AG08396 (cell line): Measurements from ENCODE around the gene PTPRG.

Source experiments
- DNase-seq: peaks from one replicate; pipeline ENCODE4 v3.0.0; 2012; ENCODE audit warnings: low spot score, mixed read lengths

PTPRG gene

DNA sequence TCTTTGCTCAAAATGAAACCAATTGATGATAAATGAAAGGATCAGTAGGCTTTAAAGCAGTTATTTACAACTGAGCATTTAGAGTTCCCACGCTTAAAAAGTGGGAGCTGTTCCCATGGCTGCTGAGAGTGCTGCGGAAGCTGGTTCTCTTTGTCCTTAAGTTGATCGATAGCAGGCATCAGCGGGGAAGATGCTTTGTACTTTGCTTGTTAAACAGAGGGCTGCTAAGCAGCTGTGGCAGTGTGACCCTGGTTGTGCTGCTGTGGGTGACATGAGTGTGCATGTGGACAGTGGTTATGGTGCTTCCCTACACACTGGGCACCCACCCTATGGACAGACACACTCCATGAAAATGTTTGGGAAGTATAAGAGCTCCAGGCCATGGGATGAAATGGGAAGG lies 96.3 kb downstream of the PTPRG start:
- no peak for DNase-seq

DNA sequence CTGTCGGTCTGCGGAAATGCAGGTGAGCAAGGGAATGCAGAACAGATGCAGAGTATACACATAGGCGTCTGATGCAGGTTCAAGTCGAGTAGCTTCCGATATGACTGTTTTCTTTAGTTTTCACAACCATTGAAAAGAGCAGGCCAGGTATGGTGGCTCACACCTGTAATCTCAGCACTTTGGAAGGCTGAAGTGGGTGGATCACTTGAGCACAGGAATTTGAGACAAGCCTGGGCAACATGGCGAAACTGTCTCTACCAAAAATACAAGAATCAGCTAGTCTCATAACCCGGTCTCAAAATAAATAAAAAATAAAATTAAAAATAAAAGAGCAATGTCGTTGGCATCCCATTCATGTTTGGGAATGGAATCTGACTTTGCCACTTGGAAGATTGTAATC lies 101.5 kb downstream of the PTPRG start:
- no peak for DNase-seq

DNA sequence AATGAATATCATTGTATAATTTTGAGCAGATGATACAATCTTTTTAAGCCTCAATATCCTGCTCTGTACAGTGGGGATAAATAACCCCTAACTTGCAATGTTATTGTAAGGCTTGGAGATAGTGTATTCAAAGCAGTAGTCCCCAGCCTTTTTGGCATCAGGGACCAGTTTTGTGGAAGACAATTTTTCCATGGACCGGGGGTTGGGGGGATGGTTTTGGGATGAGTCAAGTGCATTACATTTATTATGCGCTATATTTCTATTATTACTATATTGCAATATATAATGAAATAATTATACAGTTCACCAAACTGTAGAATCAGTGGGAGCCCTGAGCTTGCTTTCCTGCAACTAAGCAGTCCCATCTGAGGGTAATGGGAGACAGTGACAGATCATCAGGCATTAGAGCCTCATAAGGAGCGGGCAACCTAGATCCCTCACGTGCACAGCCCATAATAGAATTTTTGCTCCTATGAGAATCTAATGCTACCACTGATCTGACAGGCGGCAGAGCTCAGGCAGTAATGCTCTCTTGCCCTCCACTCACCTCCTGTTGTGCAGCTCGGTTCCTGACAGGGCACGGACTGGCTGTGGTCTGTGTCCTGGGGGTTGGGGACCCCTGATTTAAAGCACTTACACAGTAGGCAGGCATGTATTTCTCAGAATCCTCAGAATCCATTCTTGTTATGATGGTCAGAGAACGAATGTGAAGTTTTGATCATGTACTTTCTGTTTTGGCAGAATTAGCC lies 102.2 kb downstream of the PTPRG start:
- no peak for DNase-seq

DNA sequence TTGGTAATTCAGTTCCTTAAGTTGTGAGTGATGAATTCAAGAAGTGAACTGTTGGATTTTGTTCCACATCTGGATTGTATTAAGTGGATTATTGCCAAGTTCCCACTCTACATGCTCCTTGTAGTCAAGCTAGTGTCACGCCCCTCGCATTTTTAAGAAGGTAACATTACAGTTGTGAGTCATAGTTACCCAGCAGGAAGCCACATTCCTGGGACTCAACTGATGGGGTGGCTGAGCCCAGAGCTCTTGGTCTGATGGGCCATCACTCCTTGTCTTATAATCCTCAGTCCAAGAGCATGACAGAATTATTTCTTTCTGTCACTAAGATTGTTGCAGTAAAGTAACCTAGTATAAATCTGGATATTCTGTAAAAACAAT lies 102.7 kb downstream of the PTPRG start:
- DNase-seq, result peak; percentile 87

DNA sequence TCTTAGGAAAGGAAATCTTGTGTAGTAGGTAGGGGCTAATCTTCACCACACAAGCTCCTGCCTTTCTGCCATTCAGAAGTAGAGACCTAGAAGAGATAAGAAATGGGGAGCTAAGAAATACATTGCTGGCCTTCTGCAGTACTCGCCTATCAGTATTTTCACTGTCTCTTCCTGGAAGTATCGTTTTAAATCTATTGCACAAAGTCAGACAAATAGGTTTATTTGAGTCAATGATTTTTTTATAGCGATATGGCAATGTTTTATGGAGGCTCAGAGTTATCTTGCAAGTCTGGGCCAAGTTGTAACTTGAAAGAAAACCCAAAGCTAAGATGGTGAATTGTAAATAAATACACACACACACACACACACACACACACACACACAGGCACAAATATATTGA lies 103.8 kb downstream of the PTPRG start:
- DNase-seq, result no peak

DNA sequence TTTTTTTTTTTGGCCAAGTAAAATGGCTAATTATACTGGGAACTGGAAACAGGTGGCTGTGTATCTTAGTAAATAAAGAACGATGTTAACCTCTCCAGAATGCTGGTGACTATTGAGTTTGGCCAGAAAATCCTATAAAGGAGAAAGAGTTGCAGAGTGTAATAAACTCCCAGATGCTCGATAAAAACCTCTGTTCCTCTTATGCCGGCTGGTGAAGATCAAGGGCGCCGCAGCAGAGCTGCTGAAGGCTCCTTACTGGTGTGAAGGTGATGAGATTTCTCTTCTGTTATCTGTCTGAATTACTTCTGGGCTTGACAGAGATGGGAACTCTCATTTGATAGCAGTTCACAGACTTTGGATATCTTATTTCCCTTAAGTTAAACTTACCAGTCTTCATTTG lies 104.6 kb downstream of the PTPRG start:
- no peak for DNase-seq

DNA sequence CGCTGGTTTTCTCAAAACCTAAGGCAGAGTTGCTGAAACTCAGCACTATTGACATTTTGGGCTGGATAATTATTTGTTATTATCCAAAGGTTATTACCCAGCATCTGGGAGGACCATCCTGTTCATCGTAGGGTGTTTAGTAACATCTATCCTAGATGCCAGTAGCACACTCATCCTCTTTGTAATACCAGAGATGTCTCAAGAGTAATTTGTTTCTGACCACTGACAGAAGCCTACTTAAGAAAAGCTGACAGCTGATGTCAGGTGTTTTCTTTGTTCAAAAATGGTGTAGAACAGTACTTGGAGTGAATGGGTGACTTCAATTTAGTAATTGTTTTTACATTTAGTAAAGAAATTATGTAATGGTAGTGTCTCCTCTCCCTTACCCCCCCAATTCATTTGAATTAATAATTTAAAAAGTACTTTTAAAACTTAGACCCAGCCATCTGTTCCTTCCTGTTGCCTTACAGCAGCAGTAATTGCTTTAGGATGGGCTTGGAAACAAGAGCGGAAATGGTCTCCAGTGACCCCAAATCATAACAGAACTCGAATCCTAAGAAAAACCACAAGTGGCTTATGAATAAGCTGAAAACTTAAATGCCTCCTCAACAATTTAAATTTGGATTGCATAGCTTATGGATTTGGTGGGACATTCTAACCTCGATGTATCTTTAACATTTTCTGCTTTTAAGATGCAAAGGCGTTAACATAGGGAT lies 105.4 kb downstream of the PTPRG start:
- DNase-seq, result no peak

DNA sequence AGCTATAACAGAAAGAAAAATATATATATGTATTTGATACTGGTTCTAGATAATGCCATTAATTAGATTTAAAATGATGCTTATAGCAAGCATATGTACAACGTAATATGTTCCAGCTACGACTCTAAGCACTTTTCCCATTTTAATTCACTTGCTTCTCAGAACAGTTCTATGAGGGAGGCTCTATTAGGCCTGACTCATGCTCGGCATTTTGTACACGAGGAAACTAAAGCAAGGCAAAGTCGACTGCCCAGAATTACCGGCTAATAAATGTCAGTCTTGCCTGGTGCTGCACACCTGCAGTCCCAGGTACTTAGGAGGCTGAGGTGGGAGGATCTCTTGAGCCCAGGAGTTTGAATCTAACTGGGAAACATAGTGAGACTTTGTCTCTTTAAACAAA lies 106.0 kb downstream of the PTPRG start:
- DNase-seq, result no peak

DNA sequence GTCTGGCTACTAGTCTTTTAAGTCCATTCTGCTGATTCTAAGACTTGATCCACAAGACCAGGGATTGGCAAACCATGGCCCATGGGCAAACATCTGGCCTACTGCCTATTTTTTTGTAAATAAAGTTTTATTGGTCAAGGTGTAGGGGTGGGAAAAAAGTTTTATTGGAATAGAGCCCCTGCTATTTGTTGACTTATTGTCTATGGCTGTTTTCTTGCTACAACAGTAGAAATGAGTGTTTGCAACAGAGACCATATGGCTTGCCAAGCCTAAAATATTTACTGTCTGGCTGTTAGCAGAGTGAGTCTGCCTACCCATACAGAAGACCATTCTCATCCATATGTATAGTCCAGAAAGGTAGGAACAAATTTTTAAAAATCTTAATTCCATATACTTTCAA lies 106.4 kb downstream of the PTPRG start:
- DNase-seq, result no peak

DNA sequence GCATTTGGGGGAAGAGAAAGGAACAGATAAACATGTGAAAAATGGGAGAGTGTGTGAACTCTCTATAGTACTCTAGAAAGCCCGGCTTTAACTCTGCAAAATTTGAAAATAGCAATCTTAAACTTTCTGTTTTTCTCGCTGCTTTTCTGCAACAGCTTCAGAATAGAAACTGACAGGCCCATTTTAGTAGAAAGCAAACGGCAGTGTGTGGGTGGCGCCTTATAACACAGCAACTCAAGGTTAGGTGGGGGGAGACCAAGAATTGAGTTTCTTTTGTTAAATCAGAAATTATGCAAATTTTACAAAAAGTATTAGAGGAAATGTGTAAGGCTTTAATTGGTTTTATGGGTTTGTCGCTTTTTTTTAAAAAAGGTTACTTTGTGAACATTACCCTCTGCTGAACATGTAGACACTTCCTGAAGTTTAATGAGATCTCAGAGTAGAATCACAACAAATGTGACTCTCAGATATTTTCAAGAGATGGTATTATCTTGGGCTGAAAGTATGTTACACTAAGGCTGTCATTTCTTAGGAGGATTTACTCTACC lies 107.0 kb downstream of the PTPRG start:
- DNase-seq, result no peak

DNA sequence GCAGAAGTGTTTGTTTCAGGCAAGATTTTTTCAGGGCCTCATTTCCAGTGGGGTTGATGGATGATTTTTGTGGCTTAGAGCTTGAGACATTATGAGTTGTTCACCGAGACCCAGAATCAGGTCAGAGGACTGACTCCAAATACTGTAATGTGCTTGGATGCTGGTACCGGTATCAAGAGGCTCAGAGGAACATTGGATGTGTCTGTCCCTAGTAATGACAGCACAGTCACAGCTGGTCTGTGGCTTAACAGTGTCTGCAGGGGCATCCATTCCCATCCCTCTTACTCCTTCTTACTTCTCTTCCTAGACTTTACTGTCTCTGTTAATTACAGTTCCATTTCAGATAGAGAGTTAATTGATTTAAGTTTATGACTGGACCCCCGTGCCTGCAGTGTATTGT lies 107.8 kb downstream of the PTPRG start:
- DNase-seq, result no peak

DNA sequence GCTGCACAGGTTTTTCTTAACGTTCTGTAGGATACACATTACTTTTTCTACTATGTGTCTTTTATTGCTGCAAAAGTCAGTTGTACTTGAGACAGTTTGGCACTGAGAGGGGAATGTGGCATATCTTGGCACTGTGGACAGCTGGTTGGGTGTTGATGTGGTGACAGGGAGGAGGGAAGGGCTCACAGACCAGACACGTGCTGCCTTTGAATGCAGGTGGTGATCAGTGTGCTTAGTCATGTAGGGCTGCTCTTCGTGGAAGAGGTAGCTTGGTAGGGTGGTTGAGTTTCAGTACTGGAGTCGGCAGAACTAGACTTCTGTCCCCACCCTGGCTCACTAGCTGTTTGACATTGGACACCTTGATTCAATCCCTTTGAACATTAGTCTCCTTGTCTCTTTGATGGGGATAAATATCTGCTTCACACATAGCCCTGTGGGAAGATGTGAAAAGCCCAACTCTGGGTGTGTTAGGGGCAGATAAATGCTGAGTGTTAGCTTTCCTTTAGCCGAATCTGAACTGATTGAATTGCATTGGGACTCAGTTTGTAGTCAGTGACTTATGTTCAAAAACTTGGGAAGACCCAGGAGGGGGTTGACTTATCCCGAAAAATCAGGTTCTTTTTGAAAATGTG lies 108.4 kb downstream of the PTPRG start:
- DNase-seq, result no peak

DNA sequence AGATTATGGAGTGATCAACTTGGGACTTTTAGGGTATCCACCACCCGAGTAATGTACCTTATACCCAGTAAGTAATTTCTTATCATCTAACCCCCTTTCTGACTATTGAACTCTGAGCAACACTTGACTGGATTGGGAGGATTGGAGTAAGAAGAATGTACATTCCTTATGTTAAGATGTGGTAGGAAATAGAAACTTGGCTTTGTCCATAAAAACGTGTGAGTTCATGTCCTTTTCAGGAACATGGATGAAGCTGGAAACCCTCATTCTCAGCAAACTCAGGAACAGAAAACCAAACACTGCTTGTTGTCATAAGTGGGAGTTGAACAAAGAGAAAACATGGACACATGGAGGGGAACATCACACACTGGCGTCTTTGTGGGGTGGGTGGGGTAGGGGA lies 112.3 kb downstream of the PTPRG start:
- DNase-seq, result no peak

DNA sequence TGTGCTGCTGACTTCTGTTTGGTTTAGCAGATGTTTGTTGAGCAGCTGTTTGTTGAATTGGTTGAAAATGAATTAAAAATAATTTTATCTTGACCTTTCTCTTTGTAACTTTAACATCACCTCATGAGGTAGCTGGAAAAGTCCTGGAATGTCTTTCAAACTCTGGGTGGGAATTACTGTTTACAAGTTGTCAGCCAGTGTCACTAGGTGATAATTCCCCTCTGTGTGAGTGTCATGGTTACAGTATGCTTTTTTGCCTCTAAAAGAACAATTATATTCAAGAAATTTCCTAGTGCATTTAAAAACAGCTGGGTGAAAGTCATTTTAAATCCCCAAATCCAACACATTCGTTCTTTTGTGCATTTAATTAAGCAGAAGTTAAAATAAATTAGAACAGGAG lies 113.2 kb downstream of the PTPRG start:
- no peak for DNase-seq

DNA sequence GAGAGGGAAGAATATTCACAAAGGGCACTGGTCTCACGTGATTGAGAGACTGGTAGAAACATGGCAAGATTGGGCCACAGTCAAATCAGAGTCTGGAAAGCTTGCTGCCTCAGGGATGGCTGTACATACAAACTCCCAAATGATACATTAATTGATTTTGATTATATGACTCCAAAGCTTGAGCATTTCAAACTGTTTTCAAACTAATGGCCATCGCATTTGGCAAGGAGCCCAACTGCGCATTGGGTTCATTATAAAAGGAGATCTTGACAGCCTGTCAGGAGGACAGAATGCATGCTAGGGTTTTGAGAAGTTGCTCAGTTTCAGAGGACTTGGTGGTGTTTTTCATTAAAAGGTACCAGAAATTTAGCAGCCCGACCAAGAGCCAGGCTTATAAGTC lies 117.7 kb downstream of the PTPRG start:
- DNase-seq, result no peak

DNA sequence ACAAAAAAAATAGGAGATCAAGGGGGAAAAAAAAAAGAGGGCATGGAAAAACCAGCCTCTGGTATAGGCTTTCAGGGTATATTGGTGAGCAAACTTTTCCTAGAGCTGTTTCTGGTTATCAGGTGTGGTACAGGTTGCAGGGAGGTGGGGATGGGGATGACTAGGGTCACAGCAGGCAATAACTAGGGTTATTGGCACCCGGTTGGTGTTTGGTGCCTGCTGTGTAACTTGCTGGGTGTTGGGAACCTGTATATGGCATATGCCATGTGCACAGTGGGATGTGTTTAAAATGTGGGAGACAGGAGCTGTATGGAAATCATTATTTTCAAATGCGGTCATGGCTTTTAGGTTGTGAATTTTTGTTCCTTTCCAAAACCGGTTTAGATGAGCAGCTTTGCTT lies 119.2 kb downstream of the PTPRG start:
- no peak for DNase-seq

DNA sequence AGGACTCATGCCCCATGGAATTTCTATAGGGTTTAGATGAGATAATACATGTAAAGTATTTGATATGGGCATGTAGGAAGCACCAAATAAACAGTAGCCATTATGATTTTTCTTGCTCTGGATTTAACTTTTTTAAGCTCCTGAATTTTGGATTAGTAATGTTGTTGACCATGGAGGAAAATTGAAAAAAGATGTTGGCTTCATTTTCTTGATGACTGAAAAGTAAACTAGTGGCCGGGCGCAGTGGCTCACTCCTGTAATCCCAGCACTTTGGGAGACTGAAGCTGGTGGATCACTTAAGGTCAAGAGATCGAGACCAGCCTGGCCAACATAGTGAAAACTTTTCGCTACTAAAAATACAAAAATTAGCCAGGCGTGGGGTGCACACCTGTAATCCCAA lies 120.3 kb downstream of the PTPRG start:
- no peak for DNase-seq

DNA sequence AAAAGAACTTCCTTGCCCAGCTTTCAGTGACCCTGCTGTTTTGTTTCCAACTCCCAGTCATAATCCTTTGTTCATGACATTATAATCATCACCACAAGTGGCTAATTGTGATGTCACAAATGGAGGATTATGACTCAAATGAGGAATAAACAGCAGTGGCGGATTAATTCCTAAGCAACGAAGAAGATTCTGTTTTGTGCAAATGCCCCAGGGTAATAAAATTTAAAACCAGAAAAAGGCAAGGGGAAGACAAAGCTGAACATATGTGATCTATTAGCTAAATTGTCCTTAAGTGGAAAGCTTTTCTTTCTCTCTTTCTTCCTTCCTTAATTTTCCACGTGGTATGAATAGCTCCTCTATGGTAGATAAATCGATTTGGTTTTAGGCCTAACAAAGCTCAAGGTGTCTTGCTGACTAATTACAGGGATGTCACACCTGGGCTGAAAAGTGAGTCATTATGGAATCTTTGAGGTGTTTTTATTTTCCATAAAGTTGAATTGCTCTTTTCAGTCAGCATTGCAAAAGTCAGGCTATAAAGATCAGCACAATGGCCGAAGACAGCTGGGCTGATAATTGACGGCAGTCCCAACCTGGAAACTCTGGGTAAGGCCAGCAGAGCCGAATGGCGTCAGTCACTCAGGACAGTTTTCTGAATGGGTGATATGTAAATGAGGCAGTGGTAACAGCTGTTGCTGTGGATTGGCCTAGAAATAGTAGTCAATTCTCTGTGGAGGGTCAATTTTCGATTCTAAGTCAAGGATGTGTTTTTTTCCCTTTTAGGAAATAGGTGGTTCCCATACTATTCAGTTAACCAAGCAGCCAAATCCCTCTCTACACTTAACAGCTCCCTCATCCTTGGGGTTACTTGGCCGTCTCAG lies 121.5 kb downstream of the PTPRG start:
- DNase-seq, result no peak

DNA sequence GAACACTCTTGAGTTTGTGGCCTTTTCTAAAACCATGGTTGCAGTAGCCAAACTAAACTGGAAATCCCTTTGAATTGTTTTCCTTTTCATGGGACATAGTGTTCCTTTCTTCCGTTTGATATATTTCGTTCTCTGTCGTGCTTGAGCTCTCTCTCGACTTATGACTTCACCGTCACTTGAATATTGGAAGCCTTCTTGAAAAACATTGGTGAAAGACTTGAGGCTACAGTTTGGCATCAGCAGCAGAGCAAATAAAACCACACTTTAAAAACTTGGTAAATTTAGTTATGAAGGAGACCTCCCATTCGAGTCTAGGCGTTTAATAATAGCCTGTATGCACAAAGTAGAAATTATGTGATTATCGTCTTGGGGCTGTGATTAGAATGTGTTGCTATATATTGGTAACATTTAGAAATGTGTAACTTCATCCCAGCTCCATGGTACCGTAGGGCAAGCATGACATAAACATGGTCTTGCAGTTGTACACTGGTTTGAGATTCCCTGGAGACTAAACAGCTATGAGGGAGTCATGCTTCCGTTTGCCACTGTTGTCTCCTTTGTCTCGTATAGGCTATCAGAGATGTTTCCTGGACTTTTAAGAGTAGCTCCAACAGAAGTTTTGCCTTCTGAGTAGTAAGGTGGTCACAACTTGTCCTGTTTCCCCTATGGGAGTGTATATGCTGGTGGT lies 122.3 kb downstream of the PTPRG start:
- DNase-seq, result no peak

DNA sequence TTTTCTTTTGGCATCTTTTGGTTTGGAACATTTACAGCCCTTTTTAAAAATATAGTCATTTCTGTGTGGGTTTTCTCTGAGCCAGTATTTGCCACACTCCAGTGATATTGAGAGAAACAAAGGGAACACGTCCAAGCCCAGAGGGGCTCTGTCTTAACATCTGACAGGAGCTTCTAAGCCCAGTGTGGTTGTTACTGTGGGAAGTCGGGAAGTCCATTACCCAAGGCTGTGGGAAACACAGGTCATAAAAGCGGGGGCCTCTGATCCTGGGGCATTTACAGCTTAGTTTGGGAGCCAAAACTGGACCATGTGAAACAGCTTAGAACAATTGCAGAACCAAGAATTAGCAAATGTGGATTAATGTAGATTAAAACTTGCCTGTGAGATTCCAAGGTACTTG lies 123.0 kb downstream of the PTPRG start:
- no peak for DNase-seq

DNA sequence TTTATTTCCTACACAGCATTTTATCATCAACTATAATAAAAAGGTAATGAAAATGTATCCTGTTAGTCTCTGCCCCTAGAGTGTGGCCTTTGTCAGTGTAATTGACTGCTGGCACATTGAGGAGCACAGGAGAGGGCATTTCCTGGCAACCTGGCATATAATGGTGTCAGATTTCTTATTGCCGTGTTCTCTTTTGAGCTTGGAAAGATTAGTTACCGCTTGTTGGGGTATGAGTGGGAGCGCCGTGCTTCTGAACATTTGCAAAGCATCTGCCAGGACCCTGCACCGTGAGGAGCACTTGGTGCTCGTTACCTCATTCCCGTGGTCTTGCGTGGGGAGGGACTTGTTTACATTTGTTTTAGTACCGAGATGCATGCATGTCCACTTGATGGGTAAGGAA lies 124.4 kb downstream of the PTPRG start:
- DNase-seq, result no peak

DNA sequence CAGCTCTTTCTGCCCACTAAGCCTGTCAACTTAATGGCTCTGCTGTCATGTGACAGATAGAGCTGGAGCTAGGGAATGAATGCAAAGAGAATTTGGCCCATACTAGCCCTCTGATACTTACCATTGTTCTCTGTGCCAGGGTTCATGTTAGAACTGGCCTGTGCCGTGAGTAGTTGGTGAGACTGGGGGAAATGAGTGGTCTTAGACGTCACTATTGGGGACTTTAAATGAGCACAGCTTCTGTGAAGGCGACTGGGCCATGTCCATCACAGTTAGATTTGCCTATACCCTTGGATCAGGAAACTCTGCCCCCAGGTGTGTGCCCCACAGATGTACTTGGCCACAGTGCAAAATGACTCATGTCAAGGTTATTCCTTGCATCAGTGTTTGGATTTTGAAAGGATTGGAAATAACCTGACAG lies 124.9 kb downstream of the PTPRG start:
- DNase-seq, result no peak
